Measurements from ENCODE around the gene R3HDM2.

Gene R3HDM2

DNA sequence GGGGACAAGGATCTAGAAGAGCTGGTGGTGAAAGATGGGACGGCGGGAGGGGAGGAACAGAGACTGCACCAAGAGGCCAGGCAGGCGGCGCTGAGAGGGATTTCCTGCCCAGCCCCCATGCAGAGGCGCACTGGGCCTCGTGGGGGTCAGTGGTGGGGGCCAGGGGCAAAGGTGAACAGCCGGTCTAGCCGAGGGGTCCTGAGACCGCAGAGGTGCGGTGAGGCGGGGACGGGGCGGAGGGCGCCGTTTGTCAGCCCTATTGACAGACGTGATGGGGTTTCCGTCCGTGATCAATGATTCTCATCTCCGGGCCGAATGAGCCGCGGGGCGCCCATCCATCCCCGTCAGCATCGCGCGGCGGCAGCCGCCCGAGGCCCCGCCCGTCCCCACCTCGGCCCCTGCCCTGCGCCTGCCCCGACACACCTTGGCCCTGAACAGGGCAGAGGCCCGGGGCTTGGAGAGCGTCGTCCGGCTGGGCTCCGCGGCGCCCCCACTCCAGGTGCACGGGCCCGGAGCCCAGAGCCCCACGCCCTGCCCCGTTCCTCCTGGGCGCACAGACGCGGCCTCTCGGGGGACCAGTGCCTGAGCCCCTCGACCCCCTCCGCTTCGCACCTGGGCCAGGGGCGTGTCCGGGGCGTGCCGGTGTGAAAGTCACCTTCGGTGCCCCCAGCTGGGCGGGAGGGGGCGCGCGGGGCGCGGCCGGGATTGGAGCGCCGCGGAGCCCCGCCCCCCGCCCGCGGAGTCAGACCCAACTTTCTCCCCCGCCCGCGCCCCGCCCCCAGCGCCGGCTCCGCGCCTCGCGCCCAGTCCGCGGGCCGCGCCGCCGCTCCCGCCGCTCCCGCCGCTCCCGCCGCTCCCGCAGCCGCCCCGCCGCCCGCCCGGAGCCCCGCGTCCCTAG, 214.6 kb downstream of the R3HDM2 start, which contains the start of gene NXPH4:
TSS of gene NXPH4 (plus strand) at position 781 of the 898 bp plus-strand sequence. CDS start 176 bp downstream, outside the sequence.
- DNase-seq (ENCODE audit: low read depth): no peak

DNA sequence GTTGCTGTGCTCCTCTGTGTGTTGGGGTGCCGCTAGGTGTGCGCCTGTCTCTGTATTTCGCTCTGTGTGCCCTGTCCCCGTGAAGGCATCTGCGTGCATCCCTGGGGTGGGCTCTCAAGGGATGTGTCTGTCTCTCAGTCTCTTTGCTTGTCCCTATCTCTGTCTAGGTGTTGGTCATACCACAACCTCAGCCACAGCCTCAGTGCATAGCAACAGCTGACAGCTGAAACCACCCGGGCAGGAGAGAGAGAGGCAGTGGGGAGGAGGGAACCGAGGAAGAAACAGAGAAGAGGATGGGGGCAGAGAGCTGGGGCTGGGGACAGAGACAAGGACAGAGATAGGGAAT, 215.2 kb downstream of the R3HDM2 start:
- DNase-seq (ENCODE audit: low read depth): peak; percentile 34

DNA sequence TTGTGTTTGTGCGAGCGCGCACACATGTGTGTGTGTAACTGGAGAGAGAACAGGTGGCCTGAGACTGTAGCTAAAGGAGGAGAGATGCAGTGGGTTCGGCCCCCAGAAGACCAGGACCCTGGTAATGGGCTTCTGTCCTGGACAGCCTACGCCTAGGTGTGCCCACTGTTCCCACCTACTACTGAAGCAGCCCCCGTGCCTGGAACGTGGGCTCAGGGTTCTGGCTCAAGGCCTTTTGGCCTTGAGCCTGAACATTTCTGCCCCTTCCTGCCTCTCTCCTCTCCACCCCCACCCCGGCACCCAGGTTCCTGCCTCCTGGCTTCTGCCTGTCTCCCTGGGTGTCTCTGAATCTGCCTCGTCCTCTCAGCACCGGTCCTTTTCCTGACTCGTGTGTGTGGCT, 215.8 kb downstream of the R3HDM2 start:
- no peak for DNase-seq (ENCODE audit: low read depth)

DNA sequence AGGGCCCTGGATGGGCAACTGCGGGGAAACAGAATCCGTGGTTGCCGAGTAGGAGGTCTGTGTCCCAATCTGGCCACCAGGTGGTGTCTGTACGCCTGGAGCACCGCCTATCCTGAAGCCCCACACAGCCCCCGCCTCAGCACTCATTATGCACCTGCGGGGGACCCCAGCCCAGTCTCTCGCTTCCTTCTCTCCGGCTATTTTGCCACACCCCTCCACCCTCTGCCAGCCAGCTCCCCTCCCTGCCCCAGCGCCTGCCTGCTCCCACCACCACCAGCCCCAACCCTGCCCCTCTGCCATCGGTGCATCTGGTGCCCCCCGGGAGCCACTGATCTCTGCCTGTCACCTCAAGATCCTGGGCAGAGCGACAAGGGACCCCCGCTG, 216.5 kb downstream of the R3HDM2 start:
- DNase-seq (ENCODE audit: low read depth): peak; percentile 42

DNA sequence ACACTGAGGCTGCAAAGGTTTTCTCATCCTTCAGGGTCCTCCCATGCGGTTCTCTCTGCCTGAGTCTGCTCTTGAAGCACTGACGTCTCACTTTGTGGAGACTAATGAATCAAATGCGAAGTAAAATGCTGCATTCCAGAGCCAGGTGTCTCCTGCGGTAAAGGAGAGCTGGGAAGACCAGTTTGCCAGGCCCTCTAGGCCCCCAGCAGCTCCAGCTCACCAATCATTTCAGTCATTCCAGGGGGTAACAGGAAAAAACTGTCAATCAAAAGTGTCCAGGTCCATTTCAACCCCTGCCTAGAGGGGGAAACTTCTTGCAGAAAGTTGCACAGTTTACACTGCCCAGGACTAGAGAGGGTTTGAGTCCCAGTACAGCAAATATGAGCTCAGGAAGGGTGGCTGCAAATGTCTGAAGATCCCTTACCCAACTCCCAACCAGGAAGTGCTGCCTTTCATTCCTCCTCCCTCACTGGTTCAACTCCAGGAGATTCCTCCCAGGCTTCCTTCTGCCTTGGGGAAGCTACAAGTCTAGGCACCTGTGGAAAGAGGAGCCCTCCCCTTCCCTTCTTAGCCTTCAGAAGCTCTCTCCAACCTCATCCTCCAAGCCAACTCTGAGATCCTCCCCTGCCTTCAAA, 217.0 kb downstream of the R3HDM2 start:
- DNase-seq (ENCODE audit: low read depth): no peak

DNA sequence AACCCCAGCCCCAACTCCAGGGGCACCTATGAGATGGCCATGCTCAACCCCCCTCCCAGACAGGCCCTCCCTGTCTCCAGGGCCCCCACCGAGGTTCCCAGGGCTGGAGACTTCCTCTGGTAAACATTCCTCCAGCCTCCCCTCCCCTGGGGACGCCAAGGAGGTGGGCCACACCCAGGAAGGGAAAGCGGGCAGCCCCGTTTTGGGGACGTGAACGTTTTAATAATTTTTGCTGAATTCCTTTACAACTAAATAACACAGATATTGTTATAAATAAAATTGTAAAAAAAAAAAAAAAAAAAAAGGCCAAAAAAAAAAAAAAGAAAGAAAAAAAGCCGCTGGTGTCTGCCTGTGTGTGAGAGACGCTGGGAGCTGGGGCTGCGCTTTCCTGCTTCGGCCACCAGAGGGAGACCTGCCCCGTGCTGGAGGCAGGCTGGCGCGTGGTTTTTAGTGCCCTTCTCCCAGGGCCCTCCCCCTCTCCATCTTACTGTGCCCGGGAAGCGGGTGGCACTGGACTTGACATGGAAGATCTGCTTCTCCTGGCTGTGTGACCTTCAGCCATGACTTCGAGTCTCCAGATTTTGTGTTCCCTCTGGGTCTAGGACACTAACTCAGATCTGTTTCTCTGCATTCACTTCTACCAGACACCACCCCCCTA, 217.7 kb downstream of the R3HDM2 start:
- DNase-seq (ENCODE audit: low read depth): peak; percentile 74

DNA sequence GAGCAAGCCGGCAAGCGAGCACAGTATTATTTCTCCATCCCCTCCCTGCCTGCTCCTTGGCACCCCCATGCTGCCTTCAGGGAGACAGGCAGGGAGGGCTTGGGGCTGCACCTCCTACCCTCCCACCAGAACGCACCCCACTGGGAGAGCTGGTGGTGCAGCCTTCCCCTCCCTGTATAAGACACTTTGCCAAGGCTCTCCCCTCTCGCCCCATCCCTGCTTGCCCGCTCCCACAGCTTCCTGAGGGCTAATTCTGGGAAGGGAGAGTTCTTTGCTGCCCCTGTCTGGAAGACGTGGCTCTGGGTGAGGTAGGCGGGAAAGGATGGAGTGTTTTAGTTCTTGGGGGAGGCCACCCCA, 218.2 kb downstream of the R3HDM2 start:
- no peak for DNase-seq (ENCODE audit: low read depth)

DNA sequence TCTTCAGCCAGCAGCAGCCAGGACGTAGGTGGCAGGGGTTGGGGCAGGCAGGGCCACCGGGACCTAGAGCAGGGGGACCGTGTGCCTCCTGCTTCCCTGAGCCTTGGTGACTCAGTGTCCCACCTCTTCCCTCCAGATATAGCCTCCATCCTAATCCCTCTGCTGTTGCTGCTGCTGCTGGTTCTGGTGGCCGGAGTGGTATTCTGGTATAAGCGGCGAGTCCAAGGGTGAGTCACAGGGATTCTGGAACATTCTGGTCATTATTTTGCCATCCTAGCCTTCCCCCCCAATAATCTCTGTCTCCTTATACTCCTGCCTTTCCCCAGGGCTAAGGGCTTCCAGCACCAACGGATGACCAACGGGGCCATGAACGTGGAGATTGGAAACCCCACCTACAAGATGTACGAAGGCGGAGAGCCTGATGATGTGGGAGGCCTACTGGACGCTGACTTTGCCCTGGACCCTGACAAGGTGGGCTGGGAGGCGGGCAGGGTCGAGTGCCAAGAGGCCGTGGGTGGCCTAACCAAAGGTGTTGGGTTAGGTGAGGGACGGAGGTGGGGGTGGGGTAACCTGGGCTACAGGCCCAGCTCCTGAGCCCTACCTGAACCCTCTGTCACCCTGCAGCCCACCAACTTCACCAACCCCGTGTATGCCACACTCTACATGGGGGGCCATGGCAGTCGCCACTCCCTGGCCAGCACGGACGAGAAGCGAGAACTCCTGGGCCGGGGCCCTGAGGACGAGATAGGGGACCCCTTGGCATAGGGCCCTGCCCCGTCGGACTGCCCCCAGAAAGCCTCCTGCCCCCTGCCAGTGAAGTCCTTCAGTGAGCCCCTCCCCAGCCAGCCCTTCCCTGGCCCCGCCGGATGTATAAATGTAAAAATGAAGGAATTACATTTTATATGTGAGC, 218.8 kb downstream of the R3HDM2 start:
- DNase-seq (ENCODE audit: low read depth): no peak

DNA sequence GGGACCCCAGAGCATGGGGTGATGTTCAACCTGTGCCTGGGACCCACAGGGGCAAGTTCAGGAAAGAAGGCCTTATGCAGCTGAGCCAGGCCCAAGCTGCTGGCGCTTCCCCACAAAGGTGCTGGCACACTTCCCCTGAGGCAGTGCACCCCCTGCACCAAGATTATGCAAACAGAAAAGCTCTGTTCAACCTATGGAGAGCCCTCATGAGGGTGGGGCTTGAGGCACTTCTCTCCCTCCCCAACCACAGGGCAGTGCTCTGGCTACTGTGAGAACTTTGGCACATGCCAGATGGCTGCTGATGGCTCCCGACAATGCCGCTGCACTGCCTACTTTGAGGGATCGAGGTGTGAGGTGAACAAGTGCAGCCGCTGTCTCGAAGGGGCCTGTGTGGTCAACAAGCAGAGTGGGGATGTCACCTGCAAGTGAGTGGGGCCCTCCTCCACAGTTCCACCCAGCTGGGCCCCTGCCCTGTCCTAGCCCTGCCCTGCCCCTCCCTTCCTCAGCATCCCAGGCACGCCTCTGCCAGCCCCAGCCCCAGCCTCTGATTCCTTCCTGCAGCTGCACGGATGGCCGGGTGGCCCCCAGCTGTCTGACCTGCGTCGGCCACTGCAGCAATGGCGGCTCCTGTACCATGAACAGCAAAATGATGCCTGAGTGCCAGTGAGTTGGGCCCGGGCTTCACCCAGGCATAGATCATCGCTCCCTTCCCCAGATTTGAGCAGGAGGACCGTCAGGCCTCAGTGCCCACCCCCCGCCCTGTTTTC, 219.7 kb downstream of the R3HDM2 start:
- no peak for DNase-seq (ENCODE audit: low read depth)

DNA sequence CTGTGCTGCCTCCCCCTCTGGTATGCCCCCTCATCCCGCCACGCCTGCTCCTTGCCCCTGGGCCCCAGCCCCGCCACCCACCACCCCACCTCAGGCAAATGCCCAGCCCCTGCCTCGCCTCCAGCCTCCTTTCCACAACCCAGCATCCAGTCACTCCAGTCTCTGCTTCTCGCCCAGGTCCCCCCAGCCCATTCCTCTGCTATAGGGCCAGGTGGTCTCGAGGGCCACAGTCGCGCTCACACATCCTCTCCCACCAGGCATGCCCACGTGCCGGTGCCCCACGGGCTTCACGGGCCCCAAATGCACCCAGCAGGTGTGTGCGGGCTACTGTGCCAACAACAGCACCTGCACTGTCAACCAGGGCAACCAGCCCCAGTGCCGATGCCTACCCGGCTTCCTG, 220.4 kb downstream of the R3HDM2 start:
- no peak for DNase-seq (ENCODE audit: low read depth)

DNA sequence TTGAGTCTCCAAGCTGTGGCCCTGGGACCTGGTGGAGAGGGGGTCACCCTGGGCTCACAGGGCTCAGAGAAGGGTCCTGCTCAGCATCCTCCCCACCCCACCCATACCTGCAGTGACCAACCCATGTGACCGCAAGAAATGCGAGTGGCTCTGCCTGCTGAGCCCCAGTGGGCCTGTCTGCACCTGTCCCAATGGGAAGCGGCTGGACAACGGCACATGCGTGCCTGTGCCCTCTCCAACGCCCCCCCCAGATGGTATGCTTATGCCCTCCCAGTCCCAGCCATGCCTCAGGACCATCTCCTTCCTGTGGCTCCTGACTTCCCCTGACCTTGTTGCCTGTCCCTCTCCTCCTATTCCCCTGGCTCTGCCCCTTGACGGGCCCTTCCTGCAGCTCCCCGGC, 220.9 kb downstream of the R3HDM2 start:
- DNase-seq (ENCODE audit: low read depth): no peak

DNA sequence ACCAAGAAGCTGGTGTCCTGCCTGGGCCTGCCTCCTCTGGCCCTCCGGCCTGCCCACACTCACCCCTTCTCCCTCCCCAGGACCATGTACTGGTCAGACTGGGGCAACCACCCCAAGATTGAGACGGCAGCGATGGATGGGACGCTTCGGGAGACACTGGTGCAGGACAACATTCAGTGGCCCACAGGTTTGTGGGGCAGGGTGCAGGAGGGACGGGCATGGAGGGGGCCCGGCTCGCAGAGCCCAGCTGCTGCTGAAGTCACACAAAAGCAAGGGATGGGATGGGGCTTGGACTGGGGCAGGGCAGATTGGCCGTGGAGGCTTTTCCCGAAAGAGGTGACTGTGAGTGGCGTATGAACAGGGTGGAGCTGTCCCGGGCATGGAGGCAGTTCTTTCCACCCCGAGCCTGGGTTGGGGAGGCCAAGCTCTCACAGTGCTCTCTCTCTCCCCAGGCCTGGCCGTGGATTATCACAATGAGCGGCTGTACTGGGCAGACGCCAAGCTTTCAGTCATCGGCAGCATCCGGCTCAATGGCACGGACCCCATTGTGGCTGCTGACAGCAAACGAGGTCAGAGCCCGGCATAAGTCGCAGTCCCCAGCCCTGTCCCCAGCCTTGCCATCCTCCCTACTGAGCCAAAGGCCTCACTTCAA, 222.1 kb downstream of the R3HDM2 start:
- no peak for DNase-seq (ENCODE audit: low read depth)

DNA sequence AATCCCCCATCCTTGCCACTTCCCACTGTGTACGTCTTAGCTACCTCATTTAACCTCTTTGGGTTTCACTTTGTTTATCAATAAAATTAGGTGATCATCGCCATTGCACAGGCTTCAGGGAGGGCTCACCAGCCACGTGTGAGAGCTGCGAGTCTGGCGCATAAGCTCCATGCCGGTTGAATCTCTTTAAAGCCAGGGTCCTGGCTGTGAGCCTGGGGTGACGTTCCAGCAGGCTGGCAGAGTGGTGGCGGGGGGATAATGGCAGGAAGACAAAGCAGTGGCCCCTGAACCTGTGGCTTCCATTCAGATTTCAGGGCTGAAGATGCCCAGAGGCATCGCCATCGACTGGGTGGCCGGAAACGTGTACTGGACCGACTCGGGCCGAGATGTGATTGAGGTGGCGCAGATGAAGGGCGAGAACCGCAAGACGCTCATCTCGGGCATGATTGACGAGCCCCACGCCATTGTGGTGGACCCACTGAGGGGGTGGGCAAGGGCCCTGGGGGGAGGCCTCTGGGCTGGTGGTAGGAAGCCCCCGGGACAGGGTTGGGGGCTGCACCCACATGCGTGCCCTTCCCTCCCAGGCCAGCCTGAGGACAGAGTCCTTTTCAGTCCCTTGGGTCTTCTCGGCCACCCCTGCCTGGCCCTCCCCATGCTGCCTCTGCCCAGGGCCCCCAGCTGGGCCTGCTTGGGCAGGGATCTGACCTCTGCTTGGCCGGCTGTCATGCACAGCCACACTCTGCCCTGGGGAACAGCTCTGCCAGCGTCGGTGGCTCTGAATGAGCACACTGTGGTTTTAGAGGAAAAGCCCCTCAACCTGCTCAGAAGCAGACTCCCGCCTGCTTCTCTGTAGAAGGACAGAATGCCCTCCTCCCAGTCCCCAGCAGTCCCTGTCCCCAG, 222.9 kb downstream of the R3HDM2 start:
- DNase-seq (ENCODE audit: low read depth): no peak

DNA sequence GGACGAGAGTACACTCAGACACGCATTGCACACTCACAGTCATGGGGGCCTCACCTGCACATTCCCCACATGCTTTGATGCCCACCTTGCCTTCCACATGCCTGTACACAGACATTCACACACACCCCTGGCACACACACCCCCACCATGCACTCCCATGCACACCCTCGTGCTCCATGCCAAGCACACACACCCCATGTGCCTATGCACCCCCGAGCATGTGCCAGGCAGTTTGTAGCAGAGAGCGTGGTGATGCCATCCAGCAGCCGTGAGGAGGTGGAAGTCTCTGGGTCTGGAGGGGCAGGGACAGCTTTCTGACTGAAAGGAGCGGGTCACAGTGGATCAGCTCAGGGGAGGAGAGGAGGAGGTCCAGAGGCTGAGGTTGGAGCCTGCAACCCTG, 224.9 kb downstream of the R3HDM2 start:
- no peak for DNase-seq (ENCODE audit: low read depth)

DNA sequence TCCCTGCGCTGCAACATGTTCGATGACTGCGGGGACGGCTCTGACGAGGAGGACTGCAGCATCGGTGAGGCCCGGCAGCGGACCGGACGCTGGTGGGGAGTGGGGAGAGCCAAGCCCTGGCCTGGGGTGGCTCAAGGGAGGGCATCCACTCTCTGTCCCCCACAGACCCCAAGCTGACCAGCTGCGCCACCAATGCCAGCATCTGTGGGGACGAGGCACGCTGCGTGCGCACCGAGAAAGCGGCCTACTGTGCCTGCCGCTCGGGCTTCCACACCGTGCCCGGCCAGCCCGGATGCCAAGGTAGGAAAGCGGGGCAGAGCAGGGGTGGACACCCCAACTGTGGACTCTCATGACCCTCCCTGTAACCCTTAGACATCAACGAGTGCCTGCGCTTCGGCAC, 225.7 kb downstream of the R3HDM2 start:
- DNase-seq (ENCODE audit: low read depth): no peak

DNA sequence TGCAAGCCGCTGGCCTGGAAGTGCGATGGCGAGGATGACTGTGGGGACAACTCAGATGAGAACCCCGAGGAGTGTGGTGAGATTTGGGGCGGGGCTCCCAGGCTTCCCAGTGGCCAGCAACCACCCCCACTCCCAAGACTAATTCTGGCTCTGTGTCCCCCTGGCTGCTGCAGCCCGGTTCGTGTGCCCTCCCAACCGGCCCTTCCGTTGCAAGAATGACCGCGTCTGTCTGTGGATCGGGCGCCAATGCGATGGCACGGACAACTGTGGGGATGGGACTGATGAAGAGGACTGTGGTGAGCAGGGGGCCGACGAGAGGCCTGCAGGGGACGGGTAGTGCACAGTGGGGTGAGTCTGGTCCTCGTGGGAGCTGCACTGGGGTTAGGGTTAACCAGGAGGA, 226.4 kb downstream of the R3HDM2 start:
- DNase-seq (ENCODE audit: low read depth): no peak

DNA sequence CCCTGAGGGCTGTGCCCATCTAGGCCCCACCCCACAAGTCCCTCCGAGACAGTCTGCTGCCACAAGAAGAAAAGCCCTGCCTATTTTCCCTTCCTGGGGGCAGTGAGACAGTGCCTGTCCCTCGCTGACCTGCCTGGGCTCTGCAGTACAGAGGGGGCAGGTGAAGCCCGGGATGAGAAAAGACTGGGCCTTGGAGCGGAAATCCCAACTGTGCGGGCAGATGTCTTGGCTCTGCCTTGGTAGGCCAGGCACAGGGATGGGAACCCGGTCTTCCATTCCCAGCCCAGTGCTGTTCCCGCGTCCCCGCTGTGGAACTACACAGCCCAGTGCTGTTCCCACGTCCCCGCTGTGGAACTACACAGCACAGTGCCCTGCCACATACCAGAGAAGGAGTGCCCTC, 227.1 kb downstream of the R3HDM2 start:
- DNase-seq (ENCODE audit: low read depth): no peak
